GM18507 (cell line): ENCODE results near the gene DRC1.

ENCODE experiments used
- DNase-seq: peaks from one replicate; pipeline ENCODE4 v3.0.0; 2011; ENCODE audit warnings: low read depth; ENCODE audit not compliant: insufficient read length; ENCODE audit errors: extremely low spot score
- FAIRE-seq: peaks from 2 replicates; lab custom pipeline; 2011; peaks lifted over from hg19 to GRCh38; lab: Jason Lieb, UNC

The DRC1 gene

GRCh38 chr2:26485099-26485498, 83.4 kb downstream of the DRC1 start:
- no peak for DNase-seq
- FAIRE-seq: no peak

- DNase-seq: no peak
Measured at GRCh38 chr2:26485725-26486418, 84.2 kb downstream of the DRC1 start.

GRCh38 chr2:26486789-26487188, 85.1 kb downstream of the DRC1 start:
- FAIRE-seq: no peak
- DNase-seq: no peak

More at GRCh38 chr2:26485725-26486418, 84.2 kb downstream of the DRC1 start:
- FAIRE-seq: no peak

GRCh38 chr2:26487192-26487591, 85.5 kb downstream of the DRC1 start:
- DNase-seq (no peak), FAIRE-seq (no peak)

- FAIRE-seq (no peak), DNase-seq (no peak)
Measured at GRCh38 chr2:26488463-26489212, 86.9 kb downstream of the DRC1 start.

GRCh38 chr2:26489213-26489850, 87.6 kb downstream of the DRC1 start:
- no peak for DNase-seq
- no peak for FAIRE-seq

GRCh38 chr2:26491563-26492167, 89.9 kb downstream of the DRC1 start:
- FAIRE-seq (no peak), DNase-seq (no peak)

- FAIRE-seq: no peak
- no peak for DNase-seq
Measured at GRCh38 chr2:26492749-26493515, 91.2 kb downstream of the DRC1 start.

- FAIRE-seq: peak; percentile 5
- no peak for DNase-seq
Measured at GRCh38 chr2:26493566-26493965, 91.8 kb downstream of the DRC1 start.

- no peak for DNase-seq
Measured at GRCh38 chr2:26494199-26494598, 92.5 kb downstream of the DRC1 start.

GRCh38 chr2:26494891-26495290, 93.2 kb downstream of the DRC1 start:
- no peak for FAIRE-seq

More at GRCh38 chr2:26494199-26494598, 92.5 kb downstream of the DRC1 start:
- FAIRE-seq: no peak

GRCh38 chr2:26495705-26496297, 94.1 kb downstream of the DRC1 start:
- no peak for DNase-seq
- no peak for FAIRE-seq

More at GRCh38 chr2:26494891-26495290, 93.2 kb downstream of the DRC1 start:
- no peak for DNase-seq

GRCh38 chr2:26500406-26500805, 98.7 kb downstream of the DRC1 start:
- FAIRE-seq: no peak
- no peak for DNase-seq

GRCh38 chr2:26503231-26503880, 101.6 kb downstream of the DRC1 start:
- FAIRE-seq (peak; percentile 60), DNase-seq (peak; percentile 70)

GRCh38 chr2:26504002-26504401, 102.3 kb downstream of the DRC1 start:
- DNase-seq (no peak), FAIRE-seq (no peak)

- DNase-seq (no peak), FAIRE-seq (no peak)
Measured at GRCh38 chr2:26506279-26506678, 104.6 kb downstream of the DRC1 start.
